ENCODE measurements around the gene CA10. TPM values are rescaled to one million over a fixed set of nuclear protein-coding genes. Genes with fewer than 3 reads are reported as not detected.

CA10 gene
- total RNA-seq, 2 experiments from 2014 or later: not detected

GRCh38 chr17:52026075-52026474, 132.4 kb downstream of the CA10 start:
- ChIA-PET CTCF (no interaction called here), POLR2A (no interaction called here)
- DNase-seq (no peak), ATAC-seq (ENCODE audit: poor library complexity) (no peak)
- Mint-ChIP-seq H3K36me3 (ENCODE audit: low read depth) (no peaks in the 10 kb centered on the region), H3K4me3 (no peak overlapping the region), H3K27ac (no peak overlapping the region), H3K27me3 (peaks cover 11% of the 10 kb centered on the region), H3K9me3 (no peaks in the 10 kb centered on the region), H3K4me1 (ENCODE audit: low read depth) (no peaks in the 10 kb centered on the region)
- Histone ChIP-seq H3K36me3 (ENCODE audit: insufficient read depth, low read length) (no peaks in the 10 kb centered on the region), H3K4me3 (ENCODE audit: low read length) (no peak overlapping the region), H3K9me3 (ENCODE audit: control insufficient read depth in 1 of 2, insufficient read depth in 1 of 2, low read length in 2 of 2) (no peaks in the 10 kb centered on the region), H3K4me1 (ENCODE audit: insufficient read depth, low read length) (no peaks in the 10 kb centered on the region), H3K27me3 (ENCODE audit: control insufficient read depth in 1 of 2, insufficient read depth in 2 of 2, low read length in 2 of 2) (peaks cover 0 to 4% of the 10 kb centered on the region in 2 experiments), H3K27ac (ENCODE audit: low read depth in 1 of 2, low read length in 2 of 2) (no peak overlapping the region)
- intact Hi-C loops (cut with DNase I, micrococcal nuclease): no loop called here
- no peak for TF ChIP-seq CTCF (IDR thresholded peaks at IDR 0.05)

DNA sequence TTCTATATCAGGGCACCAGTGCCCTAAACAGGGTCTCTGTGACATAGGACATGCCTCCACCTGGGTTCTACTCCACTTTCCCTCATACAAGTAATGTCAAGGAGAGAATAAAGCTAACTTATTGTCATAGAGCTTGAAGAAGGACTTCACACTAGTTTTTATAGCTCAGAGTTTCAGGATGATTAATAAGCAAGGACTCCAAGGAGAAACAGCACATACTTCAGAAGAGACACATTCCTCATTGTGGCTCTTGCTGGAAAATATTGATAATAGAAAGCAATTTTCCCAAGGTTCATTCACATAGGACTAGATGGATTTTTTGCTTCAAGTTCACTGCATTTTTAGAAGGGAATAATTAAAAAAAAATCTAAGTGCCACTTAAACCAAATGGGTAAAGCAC, 133.3 kb downstream of the CA10 start:
- Histone ChIP-seq H3K27ac (ENCODE audit: low read depth in 1 of 2, low read length in 2 of 2) (no peak overlapping the region), H3K36me3 (ENCODE audit: insufficient read depth, low read length) (no peaks in the 10 kb centered on the region), H3K27me3 (ENCODE audit: control insufficient read depth in 1 of 2, insufficient read depth in 2 of 2, low read length in 2 of 2) (peaks cover 0 to 4% of the 10 kb centered on the region in 2 experiments), H3K9me3 (ENCODE audit: control insufficient read depth in 1 of 2, insufficient read depth in 1 of 2, low read length in 2 of 2) (no peaks in the 10 kb centered on the region), H3K4me1 (ENCODE audit: insufficient read depth, low read length) (no peaks in the 10 kb centered on the region), H3K4me3 (ENCODE audit: low read length) (no peak overlapping the region)
- H3K36me3 Mint-ChIP-seq (ENCODE audit: low read depth): no peaks in the 10 kb centered on the region
- POLR2A ChIA-PET: no interaction called here
- CTCF ChIA-PET: no interaction called here
- H3K4me3 Mint-ChIP-seq: no peak overlapping the region
- peaks cover 11% of the 10 kb centered on the region for H3K27me3 Mint-ChIP-seq
- no peaks in the 10 kb centered on the region for H3K9me3 Mint-ChIP-seq
- no peak overlapping the region for H3K27ac Mint-ChIP-seq
- ATAC-seq (ENCODE audit: poor library complexity) (no peak), DNase-seq (no peak)
- H3K4me1 Mint-ChIP-seq (ENCODE audit: low read depth): no peaks in the 10 kb centered on the region
- no peak for TF ChIP-seq CTCF (IDR thresholded peaks at IDR 0.05)
- intact Hi-C loops (cut with DNase I, micrococcal nuclease): no loop called here

GRCh38 chr17:52024300-52024870, 134.1 kb downstream of the CA10 start:
- Mint-ChIP-seq H3K36me3 (ENCODE audit: low read depth) (no peaks in the 10 kb centered on the region), H3K27me3 (peaks cover 11% of the 10 kb centered on the region), H3K27ac (no peak overlapping the region), H3K4me1 (ENCODE audit: low read depth) (no peaks in the 10 kb centered on the region), H3K4me3 (no peak overlapping the region), H3K9me3 (no peaks in the 10 kb centered on the region)
- H3K27me3 ChIP-seq (ENCODE audit: control insufficient read depth in 1 of 2, insufficient read depth in 2 of 2, low read length in 2 of 2): peaks cover 0 to 4% of the 10 kb centered on the region in 2 experiments
- H3K36me3 ChIP-seq (ENCODE audit: insufficient read depth, low read length): no peaks in the 10 kb centered on the region
- TF ChIP-seq CTCF (IDR thresholded peaks at IDR 0.05): no peak
- H3K27ac ChIP-seq (ENCODE audit: low read depth in 1 of 2, low read length in 2 of 2): no peak overlapping the region
- ATAC-seq (ENCODE audit: poor library complexity): no peak
- no peaks in the 10 kb centered on the region for H3K4me1 ChIP-seq (ENCODE audit: insufficient read depth, low read length)
- no peaks in the 10 kb centered on the region for H3K9me3 ChIP-seq (ENCODE audit: control insufficient read depth in 1 of 2, insufficient read depth in 1 of 2, low read length in 2 of 2)
- ChIA-PET POLR2A (no interaction called here), CTCF (no interaction called here)
- no peak for DNase-seq
- intact Hi-C loops (cut with DNase I, micrococcal nuclease): no loop called here
- no peak overlapping the region for H3K4me3 ChIP-seq (ENCODE audit: low read length)
